Measurements from ENCODE around the gene AGBL4. TPM values are rescaled to one million over a fixed set of nuclear protein-coding genes. Genes with fewer than 3 reads are reported as not detected.

AGBL4 gene
- total RNA-seq, 1 experiment from 2014 or later = not detected

- intact Hi-C loops (cut with micrococcal nuclease) = no loop called here
- no peaks in the 10 kb centered on the region for H3K4me1 ChIP-seq (ENCODE audit: control insufficient read depth in 1 of 2, insufficient read depth in 2 of 2, low read length in 2 of 2)
- ATAC-seq (no peak), DNase-seq (ENCODE audit: low read depth, low spot score) (no peak)
- no peaks in the 10 kb centered on the region for H4K20me1 ChIP-seq (ENCODE audit: insufficient read depth)
- ChIA-PET CTCF (no interaction called here), POLR2A (no interaction called here), RAD21 (ENCODE audit: low non-redundant PET in 1 of 2, low total read pairs in 2 of 2, uncharacterized antibody in 2 of 2, unreplicated experiment in 2 of 2) (no interaction called here)
- no peaks in the 10 kb centered on the region for H3K36me3 ChIP-seq (ENCODE audit: control insufficient read depth in 1 of 2, insufficient read depth in 2 of 2, low read length in 2 of 2)
- H3K4me2 ChIP-seq (ENCODE audit: low read length) = no peak overlapping the region
- TF ChIP-seq ZNF274 (IDR thresholded peaks at IDR 0.05; ENCODE audit: low read depth, low read length) = no peak
- TF ChIP-seq TCF7L2 (IDR thresholded peaks at IDR 0.05; ENCODE audit: borderline replicate concordance, extremely low read depth, insufficient read depth, insufficient read length) = no peak
- TF ChIP-seq MAX (IDR thresholded peaks at IDR 0.05) = no peak
- no peak for TF ChIP-seq EZH2phosphoT487 (IDR thresholded peaks at IDR 0.05; ENCODE audit: borderline replicate concordance)
- no peak for TF ChIP-seq JUND (IDR thresholded peaks at IDR 0.05)
- no peak for TF ChIP-seq REST (IDR thresholded peaks at IDR 0.05; ENCODE audit: low read depth)
- no peak for TF ChIP-seq YY1 (IDR thresholded peaks at IDR 0.05; ENCODE audit: extremely low read depth, insufficient replicate concordance, low read depth, low read length)
- no peak for TF ChIP-seq ATF3 (IDR thresholded peaks at IDR 0.05)
- TF ChIP-seq SP1 (IDR thresholded peaks at IDR 0.05; ENCODE audit: low read depth) = no peak
- no peak for TF ChIP-seq SIN3A (IDR thresholded peaks at IDR 0.05; ENCODE audit: low read depth)
- no peak for TF ChIP-seq SRF (IDR thresholded peaks at IDR 0.05; ENCODE audit: low read depth)
- TF ChIP-seq CBX3 (IDR thresholded peaks at IDR 0.05; ENCODE audit: low read depth) = no peak
- no peak for TF ChIP-seq ZFX (IDR thresholded peaks at IDR 0.05)
- TF ChIP-seq FOSL1 (IDR thresholded peaks at IDR 0.05; ENCODE audit: low read depth) = no peak
- no peak for TF ChIP-seq ELF1 (IDR thresholded peaks at IDR 0.05; ENCODE audit: borderline replicate concordance, low read depth)
- H3K9ac ChIP-seq (ENCODE audit: low read length) = no peak overlapping the region
- no peaks in the 10 kb centered on the region for H3K27me3 ChIP-seq (ENCODE audit: insufficient read depth, low read length)
- H3K4me3 ChIP-seq (replicated peaks in 1 of 2; ENCODE audit: low read depth in 1 of 2, low read length in 2 of 2) = no peak overlapping the region
- no peak overlapping the region for H2AFZ ChIP-seq (ENCODE audit: low read depth, low read length, poor library complexity, severe bottlenecking)
- BruUV-seq (replicated peaks) = no TSS peak
- no peaks in the 10 kb centered on the region for H3K9me2 ChIP-seq (ENCODE audit: insufficient read depth)
- H3K9me3 ChIP-seq (ENCODE audit: control insufficient read depth in 1 of 2, insufficient read depth in 1 of 2, low read depth in 1 of 2, low read length in 2 of 2) = peaks cover 3 to 16% of the 10 kb centered on the region in 2 experiments; a peak in 2 of 4 replicates
- no peak overlapping the region for H3K27ac ChIP-seq (ENCODE audit: low read depth, low read length)
- no peaks in the 10 kb centered on the region for H3K79me2 ChIP-seq (ENCODE audit: insufficient read depth, low read length)
Measured at GRCh38 chr1:49197081-49197480, 826.7 kb downstream of the AGBL4 start.

Measured in HCT116 (cell line).